Inflammatory macrophage treated with lipopolysaccharide for 1 hour (primary cell): ENCODE measurements around the gene BOD1L1.

Source experiments
- DNase-seq, 2 donors: peaks; one replicate each; pipeline ENCODE4 v3.0.0-alpha.2; 2020 to 2022

The BOD1L1 gene

GRCh38 chr4:13553081-13553480 is 74.4 kb downstream of the BOD1L1 start:
- DNase-seq: no peak

GRCh38 chr4:13548984-13549546 is 78.5 kb downstream of the BOD1L1 start:
- peak; percentile 49 to 95 for DNase-seq

GRCh38 chr4:13548059-13548983 is 79.2 kb downstream of the BOD1L1 start:
- no peak for DNase-seq

- DNase-seq: no peak
Observed at GRCh38 chr4:13547485-13548041, 80.0 kb downstream of the BOD1L1 start.

GRCh38 chr4:13546941-13547484 is 80.5 kb downstream of the BOD1L1 start:
- DNase-seq: no peak

- no peak for DNase-seq
Observed at GRCh38 chr4:13546142-13546940, 81.2 kb downstream of the BOD1L1 start.

GRCh38 chr4:13545394-13545808 is 82.1 kb downstream of the BOD1L1 start:
- DNase-seq: no peak

- DNase-seq: peak; percentile 53 to 67
Observed at GRCh38 chr4:13544606-13545393, 82.7 kb downstream of the BOD1L1 start.

- DNase-seq: no peak
Observed at GRCh38 chr4:13543839-13544605, 83.5 kb downstream of the BOD1L1 start, which contains the start of gene NKX3-2. NKX3-2 (minus strand) TSS chr4:13544508; CDS start chr4:13544414, 94 bp downstream.

GRCh38 chr4:13543032-13543838 is 84.3 kb downstream of the BOD1L1 start:
- no peak for DNase-seq

- DNase-seq: no peak
Observed at GRCh38 chr4:13542577-13543031, 84.9 kb downstream of the BOD1L1 start.

GRCh38 chr4:13541720-13542576 is 85.6 kb downstream of the BOD1L1 start:
- no peak for DNase-seq

- DNase-seq: no peak
Observed at GRCh38 chr4:13541176-13541604, 86.3 kb downstream of the BOD1L1 start.

GRCh38 chr4:13540446-13541175 is 86.9 kb downstream of the BOD1L1 start:
- no peak for DNase-seq

- DNase-seq: no peak
Observed at GRCh38 chr4:13539619-13540445, 87.7 kb downstream of the BOD1L1 start.

GRCh38 chr4:13539047-13539618 is 88.4 kb downstream of the BOD1L1 start:
- DNase-seq: no peak

GRCh38 chr4:13538427-13538973 is 89.0 kb downstream of the BOD1L1 start:
- DNase-seq: no peak
